ENCODE measurements around the gene SYT1.

GRCh38 chr12:79370021-79370420 is 505.4 kb downstream of the SYT1 start:
- TF ChIP-seq, protein P1, sequence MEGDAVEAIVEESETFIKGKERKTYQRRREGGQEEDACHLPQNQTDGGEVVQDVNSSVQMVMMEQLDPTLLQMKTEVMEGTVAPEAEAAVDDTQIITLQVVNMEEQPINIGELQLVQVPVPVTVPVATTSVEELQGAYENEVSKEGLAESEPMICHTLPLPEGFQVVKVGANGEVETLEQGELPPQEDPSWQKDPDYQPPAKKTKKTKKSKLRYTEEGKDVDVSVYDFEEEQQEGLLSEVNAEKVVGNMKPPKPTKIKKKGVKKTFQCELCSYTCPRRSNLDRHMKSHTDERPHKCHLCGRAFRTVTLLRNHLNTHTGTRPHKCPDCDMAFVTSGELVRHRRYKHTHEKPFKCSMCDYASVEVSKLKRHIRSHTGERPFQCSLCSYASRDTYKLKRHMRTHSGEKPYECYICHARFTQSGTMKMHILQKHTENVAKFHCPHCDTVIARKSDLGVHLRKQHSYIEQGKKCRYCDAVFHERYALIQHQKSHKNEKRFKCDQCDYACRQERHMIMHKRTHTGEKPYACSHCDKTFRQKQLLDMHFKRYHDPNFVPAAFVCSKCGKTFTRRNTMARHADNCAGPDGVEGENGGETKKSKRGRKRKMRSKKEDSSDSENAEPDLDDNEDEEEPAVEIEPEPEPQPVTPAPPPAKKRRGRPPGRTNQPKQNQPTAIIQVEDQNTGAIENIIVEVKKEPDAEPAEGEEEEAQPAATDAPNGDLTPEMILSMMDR (IDR thresholded peaks at IDR 0.05) = no peak
- TF ChIP-seq POLR2AphosphoS5 (IDR thresholded peaks at IDR 0.05) = no peak
- TF ChIP-seq POLR2A (IDR thresholded peaks at IDR 0.05) = no peak

Measured in upper lobe of left lung (tissue), 4 donors.